H1 (cell line): ENCODE data around the gene DYNLRB1. TPM values are rescaled to one million over a fixed set of nuclear protein-coding genes. Genes with fewer than 3 reads are reported as not detected.

Source experiments
- CTCF ChIA-PET: fragments of 300-600 bp; sonication (Branson Sonifier 250); formaldehyde crosslinking; loops from one replicate; lab custom pipeline; 2021; ENCODE audit not compliant: partially characterized antibody; lab: Charles Lee
- POLR2A ChIA-PET: fragments of 300-600 bp; sonication (Branson Sonifier 250); formaldehyde crosslinking; loops from one replicate; lab custom pipeline; 2021; ENCODE audit warnings: inconsistent platforms; ENCODE audit not compliant: partially characterized antibody; lab: Charles Lee
- DNase-seq, 2 experiments: peaks; one replicate each; pipeline versions ENCODE4 v3.0.0 to v3.0.0-alpha.2; 2010 to 2022; ENCODE audit warnings: low spot score in 2 of 2, low read depth in 1 of 2, mixed read lengths in 1 of 2
- FAIRE-seq: peaks from 2 replicates; lab custom pipeline; 2011; peaks lifted over from hg19 to GRCh38; lab: Jason Lieb, UNC
- H2AFZ ChIP-seq: 2 replicates; pipeline ENCODE4 v1.8.1; 2012; ENCODE audit warnings: low read length, inconsistent platforms
- H2AK5ac ChIP-seq: 2 replicates; pipeline ENCODE4 v1.6.1; 2013; ENCODE audit warnings: low read depth, low read length
- H2BK120ac ChIP-seq: replicated peaks from 2 replicates; pipeline ENCODE3; 2013; ENCODE audit warnings: low read depth, low read length, inconsistent platforms
- H2BK12ac ChIP-seq: 2 replicates; pipeline ENCODE4 v1.6.1; 2013; ENCODE audit warnings: low read depth, low read length
- H2BK15ac ChIP-seq: 2 replicates; pipeline ENCODE4 v1.6.1; 2013; ENCODE audit warnings: low read length
- H2BK20ac ChIP-seq: 2 replicates; pipeline ENCODE4 v1.6.1; 2013; ENCODE audit warnings: low read length
- H2BK5ac ChIP-seq: 2 replicates; pipeline ENCODE4 v1.6.1; 2013; ENCODE audit warnings: low read depth, low read length
- H3K14ac ChIP-seq: 2 replicates; pipeline ENCODE4 v1.6.1; 2013; ENCODE audit warnings: inconsistent platforms; ENCODE audit not compliant: insufficient read length
- H3K18ac ChIP-seq: 2 replicates; pipeline ENCODE4 v1.6.1; 2013; ENCODE audit warnings: low read length; ENCODE audit errors: extremely low read depth
- H3K23ac ChIP-seq: 2 replicates; pipeline ENCODE4 v1.6.1; 2013; ENCODE audit warnings: inconsistent platforms; ENCODE audit not compliant: insufficient read length
- H3K23me2 ChIP-seq: 2 replicates; pipeline ENCODE4 v1.6.1; 2013; ENCODE audit warnings: low read depth, low read length
- H3K27ac ChIP-seq: 2 replicates; pipeline ENCODE4 v1.6.1; 2011; ENCODE audit warnings: low read depth, low read length, inconsistent platforms
- H3K27me3 ChIP-seq, 4 experiments: replicated peaks in 1 of 4; 1 replicate in 1 of 4; 2 replicates in 3 of 4; pipeline versions ENCODE4 v1.6.1 to v1.8.1; 2011 to 2013; ENCODE audit warnings: low read length in 3 of 4, mild to moderate bottlenecking in 3 of 4, inconsistent platforms in 2 of 4, mixed read lengths in 2 of 4, moderate library complexity in 1 of 4; ENCODE audit not compliant: control insufficient read depth in 3 of 4, insufficient read depth in 3 of 4; ENCODE audit errors: extremely low read depth in 1 of 4
- H3K36me3 ChIP-seq, 4 experiments: 2 replicates each; pipeline versions ENCODE4 v1.6.1 to v1.8.1; 2011 to 2013; ENCODE audit warnings: mild to moderate bottlenecking in 4 of 4, low read length in 3 of 4, moderate library complexity in 2 of 4, control low read depth in 1 of 4, inconsistent platforms in 1 of 4; ENCODE audit not compliant: insufficient read depth in 4 of 4, control insufficient read depth in 2 of 4
- H3K4ac ChIP-seq: replicated peaks from 2 replicates; pipeline ENCODE3; 2013; ENCODE audit warnings: low read length, low read depth, mixed read lengths, inconsistent platforms; ENCODE audit not compliant: insufficient read length
- H3K4me1 ChIP-seq, 4 experiments: replicated peaks in 1 of 4; 1 replicate in 1 of 4; 2 replicates in 3 of 4; pipeline versions ENCODE4 v1.6.1 to v1.8.1; 2011 to 2013; ENCODE audit warnings: low read length in 3 of 4, inconsistent platforms in 2 of 4, mixed read lengths in 1 of 4; ENCODE audit not compliant: insufficient read depth in 4 of 4, control insufficient read depth in 3 of 4
- H3K4me2 ChIP-seq, 2 experiments: 2 replicates each; pipeline versions ENCODE4 v1.6.1 to v1.8.1; 2011 to 2013; ENCODE audit warnings: low read depth in 2 of 2, low read length in 2 of 2, control low read depth in 1 of 2, inconsistent platforms in 1 of 2, mild to moderate bottlenecking in 1 of 2; ENCODE audit not compliant: insufficient read depth in 1 of 2
- H3K4me3 ChIP-seq, 4 experiments: fragments of 200-600, 300-600 bp in 1 of 4; sonication (generic), shearing (Covaris generic), sonication (Bioruptor Twin) in 1 of 4; 2 replicates each; pipeline versions ENCODE4 v1.5.1 to v1.8.1; 2011 to 2016; ENCODE audit warnings: low read length in 4 of 4, low read depth in 3 of 4, control low read depth in 2 of 4, inconsistent platforms in 2 of 4, mild to moderate bottlenecking in 2 of 4, mixed read lengths in 1 of 4, moderate library complexity in 1 of 4; ENCODE audit not compliant: insufficient read depth in 2 of 4; ENCODE audit errors: extremely low read depth in 1 of 4
- H3K56ac ChIP-seq: replicated peaks from 2 replicates; pipeline ENCODE3; 2013; ENCODE audit warnings: low read depth, mild to moderate bottlenecking, mixed read lengths, low read length, inconsistent platforms; ENCODE audit not compliant: insufficient read length
- H3K79me1 ChIP-seq: 2 replicates; pipeline ENCODE4 v1.6.1; 2013; ENCODE audit warnings: low read depth, low read length, control low read depth
- H3K79me2 ChIP-seq, 2 experiments: 2 replicates each; pipeline versions ENCODE4 v1.6.1 to v1.8.1; 2012 to 2013; ENCODE audit warnings: low read length in 2 of 2, mild to moderate bottlenecking in 2 of 2, inconsistent platforms in 1 of 2; ENCODE audit not compliant: insufficient read depth in 2 of 2, control insufficient read depth in 1 of 2
- H3K9ac ChIP-seq, 4 experiments: replicated peaks in 1 of 4; 1 replicate in 1 of 4; 2 replicates in 3 of 4; pipeline versions ENCODE4 v1.6.1 to v1.8.1; 2011 to 2013; ENCODE audit warnings: low read depth in 3 of 4, low read length in 3 of 4, control low read depth in 2 of 4, mild to moderate bottlenecking in 2 of 4, moderate library complexity in 2 of 4, inconsistent platforms in 1 of 4; ENCODE audit errors: extremely low read depth in 1 of 4
- H3K9me3 ChIP-seq, 2 experiments: 2 replicates each; pipeline versions ENCODE4 v1.6.1 to v1.8.1; 2012 to 2013; ENCODE audit warnings: mild to moderate bottlenecking in 2 of 2, moderate library complexity in 2 of 2, control low read depth in 1 of 2, inconsistent platforms in 1 of 2, low read depth in 1 of 2, low read length in 1 of 2, mixed read lengths in 1 of 2; ENCODE audit not compliant: insufficient read depth in 2 of 2
- H4K20me1 ChIP-seq, 2 experiments: replicated peaks in 1 of 2; 2 replicates each; pipeline versions ENCODE3 to v1.8.1; 2011 to 2013; ENCODE audit warnings: inconsistent platforms in 2 of 2, low read length in 2 of 2, mild to moderate bottlenecking in 1 of 2; ENCODE audit not compliant: insufficient read depth in 2 of 2, control insufficient read depth in 1 of 2
- H4K5ac ChIP-seq: 2 replicates; pipeline ENCODE4 v1.6.1; 2013; ENCODE audit warnings: low read length, low read depth, mixed read lengths, inconsistent platforms; ENCODE audit not compliant: insufficient read length
- H4K8ac ChIP-seq: 2 replicates; pipeline ENCODE4 v1.8.0; 2013; ENCODE audit warnings: mild to moderate bottlenecking, moderate library complexity, low read length, inconsistent platforms; ENCODE audit not compliant: insufficient read depth; ENCODE audit errors: extremely low read depth
- H4K91ac ChIP-seq: replicated peaks from 2 replicates; pipeline ENCODE3; 2013; ENCODE audit warnings: low read length, mixed read lengths, inconsistent platforms; ENCODE audit not compliant: insufficient read length
- ASH2L ChIP-seq: fragments of 200-600, 300-600 bp; sonication (generic); IDR thresholded peaks from one replicate; pipeline ENCODE4 v1.7.1; 2017; ENCODE audit warnings: low read length
- ATF2 ChIP-seq: IDR thresholded peaks from 2 replicates; pipeline ENCODE4 v1.6.1; 2012; ENCODE audit warnings: low read length, inconsistent platforms
- CBX5 ChIP-seq: fragments of 300-800, 300-1000 bp; sonication (generic); IDR thresholded peaks from 2 replicates; pipeline ENCODE4 v1.7.1; 2016; ENCODE audit warnings: antibody characterized with exemption, low read length, low read depth
- FOSL1 ChIP-seq: IDR thresholded peaks from 2 replicates; pipeline ENCODE4 v1.6.1; 2011; ENCODE audit warnings: mild to moderate bottlenecking, low read depth, low read length, moderate library complexity; ENCODE audit not compliant: insufficient read depth
- POU5F1 ChIP-seq: IDR thresholded peaks from 2 replicates; pipeline ENCODE4 v1.6.1; 2011; ENCODE audit warnings: low read depth, mild to moderate bottlenecking, low read length, moderate library complexity
- RFX5 ChIP-seq: IDR thresholded peaks from 2 replicates; pipeline ENCODE4 v1.6.1; 2011; ENCODE audit warnings: low read depth, low read length, improper control_type of control experiment, borderline replicate concordance
- SAP30 ChIP-seq: fragments of 300-600 bp; sonication (generic); IDR thresholded peaks from 2 replicates; pipeline ENCODE4 v1.7.1; 2012; ENCODE audit warnings: low read length, moderate library complexity, mild to moderate bottlenecking, inconsistent platforms; ENCODE audit not compliant: insufficient read depth, insufficient replicate concordance
- SUZ12 ChIP-seq: fragments of 200-600 bp; sonication (generic); IDR thresholded peaks from 2 replicates; pipeline ENCODE4 v1.6.1; 2012; ENCODE audit warnings: mild to moderate bottlenecking, inconsistent platforms, low read length, moderate library complexity, mixed read lengths
- TAF7 ChIP-seq: optimal IDR thresholded peaks from 2 replicates; pipeline ENCODE3; 2011; ENCODE audit warnings: low read depth, mild to moderate bottlenecking, inconsistent platforms, low read length, moderate library complexity, borderline replicate concordance
- TCF12 ChIP-seq: IDR thresholded peaks from 2 replicates; pipeline ENCODE4 v1.6.1; 2011; ENCODE audit warnings: low read depth, mild to moderate bottlenecking, low read length
- WGBS, 2 experiments: shearing (Covaris generic) in 1 of 2; methylation state at CpG; one replicate each; pipeline versions ENCODE4 v1.1.6 to v1.1.7; 2013 to 2015; ENCODE audit warnings: low lambda C conversion rate in 2 of 2, mixed read lengths in 2 of 2, inconsistent platforms in 1 of 2, low coverage in 1 of 2, missing lambda C conversion rate in 1 of 2; ENCODE audit not compliant: insufficient replicate concordance in 2 of 2, insufficient coverage in 1 of 2, insufficient read length in 1 of 2; ENCODE audit errors: extremely low coverage in 1 of 2, missing lambda C conversion rate in 1 of 2; 5-methylcytosine and 5-hydroxymethylcytosine counted together
- polyA plus RNA-seq, 7 experiments: library from polyadenylated mRNA; depleted of rRNA in 3 of 7; stranded (reverse) in 5 of 7; unstranded in 2 of 7; fragments of >200 nt in 5 of 7; fragments of 200-250 nt in 2 of 7; gene quantifications; 1 replicate in 5 of 7; 2 replicates in 1 of 7; 4 replicates in 1 of 7; pipeline versions ENCODE4 v1.2.1 to v1.2.3, GENCODE V29; 2011 to 2013; ENCODE audit warnings: missing spikeins in 2 of 7, mixed read lengths in 2 of 7
- total RNA-seq: library from RNA; stranded (reverse); fragmentation: NEBNext Ultra II Directional; extraction: Animal tissue kit (Norgen Biotek cat#: 25700); gene quantifications from 2 replicates; pipeline ENCODE4 v1.2.1, GENCODE V29; 2021

Gene DYNLRB1
- total and polyA plus RNA-seq, 2 of the 8 experiments (the other 6 are each of a cell fraction or from before 2014, with no cell fraction given) = 109 to 214 TPM

- FAIRE-seq = no peak
- no peak overlapping the region for H3K4me2 ChIP-seq
- H3K36me3 ChIP-seq = peaks cover 2 to 10% (median 5%) of the 10 kb centered on the region in 4 experiments; a peak in 4 of 8 replicates
- H2BK12ac ChIP-seq = no peak overlapping the region
- H3K27me3 ChIP-seq = no peaks in the 10 kb centered on the region
- no peak overlapping the region for H2BK20ac ChIP-seq
- no peak overlapping the region for H3K9ac ChIP-seq
- H3K4me1 ChIP-seq = peaks cover 0 to 8% (median 2%) of the 10 kb centered on the region in 4 experiments; a peak in 3 of 7 replicates
- H3K4ac ChIP-seq = no peak overlapping the region
- no peak overlapping the region for H2BK120ac ChIP-seq
- H3K79me2 ChIP-seq = no peaks in the 10 kb centered on the region
- ChIA-PET CTCF (interaction anchor here (1.4 to 3.8 kb wide), 3 partner anchors 9 to 227 kb away, joined by 3 to 18 read pairs (median 10); no protein-coding TSS in a partner anchor), POLR2A (interaction anchor here (1.2 kb wide), 1 partner anchor 27 kb away, joined by 3 read pairs; no protein-coding TSS in a partner anchor)
- no peak for TF ChIP-seq TAF7
- no peak for TF ChIP-seq CBX5
- no peak for TF ChIP-seq TCF12
- TF ChIP-seq ASH2L = no peak
- TF ChIP-seq SUZ12 = no peak
- no peak for TF ChIP-seq POU5F1
- no peak for TF ChIP-seq RFX5
- no peak for TF ChIP-seq SAP30
- no peak for TF ChIP-seq FOSL1
- no peak for TF ChIP-seq ATF2
- DNase-seq = no peak
- no peak overlapping the region for H2BK5ac ChIP-seq
- H3K14ac ChIP-seq = no peak overlapping the region
- H3K27ac ChIP-seq = no peak overlapping the region
- H3K23me2 ChIP-seq = peaks cover 5% of the 10 kb centered on the region; the same call in 1 of the 2 replicates
- no peak overlapping the region for H4K91ac ChIP-seq
- H3K79me1 ChIP-seq = no peaks in the 10 kb centered on the region
- H3K9me3 ChIP-seq = no peaks in the 10 kb centered on the region
- no peak overlapping the region for H3K56ac ChIP-seq
- WGBS, 2 experiments = 94% methylated on average over 6 of the region's 6 CpGs; no CpG with 5 or more reads in 1 of the 2 experiments
- no peak overlapping the region for H3K23ac ChIP-seq
- no peak overlapping the region for H3K4me3 ChIP-seq
- H3K18ac ChIP-seq = no peak overlapping the region
- H4K5ac ChIP-seq = no peak overlapping the region
- H2AFZ ChIP-seq = no peak overlapping the region
- H2AK5ac ChIP-seq = no peak overlapping the region
- H4K20me1 ChIP-seq = peaks cover 2 to 3% of the 10 kb centered on the region in 2 experiments
- no peak overlapping the region for H2BK15ac ChIP-seq
- H4K8ac ChIP-seq = no peak overlapping the region
These were observed 26.2 kb downstream of the DYNLRB1 start for GRCh38 chr20:34542439-34542838.
